Measurements from ENCODE around the gene TMEM100. TPM values are rescaled to one million over a fixed set of nuclear protein-coding genes. Genes with fewer than 3 reads are reported as not detected.

TMEM100 gene
- total RNA-seq, 3 donors from 2014 or later = 2.8 to 14.2 (median 7.5) TPM

DNA sequence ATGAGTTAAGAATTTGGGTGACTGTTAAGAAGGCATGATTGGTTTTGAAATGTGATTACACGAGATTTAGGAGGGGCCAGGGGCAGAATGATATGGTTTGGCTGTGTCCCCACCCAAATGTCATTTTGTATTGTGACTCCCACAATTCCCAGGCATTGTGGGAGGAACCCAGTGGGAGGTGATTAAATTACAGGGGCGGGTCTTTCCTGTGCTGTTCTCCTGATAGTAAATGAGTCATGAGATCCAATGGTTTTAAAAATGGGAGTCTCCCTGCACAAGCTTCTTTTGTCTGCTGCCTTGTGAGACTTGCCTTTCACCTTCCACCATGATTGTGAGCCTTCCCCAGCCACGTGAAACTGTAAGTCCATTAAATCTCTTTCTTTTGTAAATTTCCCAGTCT, 34.6 kb downstream of the TMEM100 start:
- H3K4me1 ChIP-seq (ENCODE audit: low read depth) = no peaks in the 10 kb centered on the region
- TF ChIP-seq, protein P1, sequence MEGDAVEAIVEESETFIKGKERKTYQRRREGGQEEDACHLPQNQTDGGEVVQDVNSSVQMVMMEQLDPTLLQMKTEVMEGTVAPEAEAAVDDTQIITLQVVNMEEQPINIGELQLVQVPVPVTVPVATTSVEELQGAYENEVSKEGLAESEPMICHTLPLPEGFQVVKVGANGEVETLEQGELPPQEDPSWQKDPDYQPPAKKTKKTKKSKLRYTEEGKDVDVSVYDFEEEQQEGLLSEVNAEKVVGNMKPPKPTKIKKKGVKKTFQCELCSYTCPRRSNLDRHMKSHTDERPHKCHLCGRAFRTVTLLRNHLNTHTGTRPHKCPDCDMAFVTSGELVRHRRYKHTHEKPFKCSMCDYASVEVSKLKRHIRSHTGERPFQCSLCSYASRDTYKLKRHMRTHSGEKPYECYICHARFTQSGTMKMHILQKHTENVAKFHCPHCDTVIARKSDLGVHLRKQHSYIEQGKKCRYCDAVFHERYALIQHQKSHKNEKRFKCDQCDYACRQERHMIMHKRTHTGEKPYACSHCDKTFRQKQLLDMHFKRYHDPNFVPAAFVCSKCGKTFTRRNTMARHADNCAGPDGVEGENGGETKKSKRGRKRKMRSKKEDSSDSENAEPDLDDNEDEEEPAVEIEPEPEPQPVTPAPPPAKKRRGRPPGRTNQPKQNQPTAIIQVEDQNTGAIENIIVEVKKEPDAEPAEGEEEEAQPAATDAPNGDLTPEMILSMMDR (IDR thresholded peaks at IDR 0.05) = no peak
- intact Hi-C loops (cut with DNase I, micrococcal nuclease) = no loop called here
- H3K36me3 ChIP-seq (ENCODE audit: low read depth) = no peaks in the 10 kb centered on the region
- no peak for ATAC-seq
- DNase-seq = no peak
- H3K9me3 ChIP-seq = no peaks in the 10 kb centered on the region
- H3K4me3 ChIP-seq = no peak overlapping the region

DNA sequence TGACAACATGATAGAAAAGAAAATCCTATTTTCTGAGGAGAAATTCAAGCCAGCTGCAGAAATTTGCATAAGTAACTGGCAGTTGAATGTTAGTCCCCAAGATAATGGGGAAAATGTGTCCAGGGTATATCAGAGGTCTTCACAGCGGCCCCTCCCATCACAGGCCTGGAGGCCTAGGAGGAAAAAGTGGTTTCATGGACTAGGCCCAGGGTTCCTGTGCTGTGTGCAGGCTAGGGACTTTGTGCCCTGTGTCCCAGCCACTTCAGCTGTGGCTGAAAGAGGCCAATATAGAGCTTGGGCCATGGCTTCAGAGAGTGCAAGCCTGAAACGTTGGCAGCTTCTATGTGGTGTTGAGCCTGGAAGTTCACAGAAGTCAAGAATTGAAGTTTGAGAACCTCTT, 35.6 kb downstream of the TMEM100 start:
- no peak overlapping the region for H3K4me3 ChIP-seq
- intact Hi-C loops (cut with DNase I, micrococcal nuclease) = no loop called here
- no peak for DNase-seq
- TF ChIP-seq, protein P1 (IDR thresholded peaks at IDR 0.05) = no peak
- H3K36me3 ChIP-seq (ENCODE audit: low read depth) = no peaks in the 10 kb centered on the region
- H3K9me3 ChIP-seq = no peaks in the 10 kb centered on the region
- no peaks in the 10 kb centered on the region for H3K4me1 ChIP-seq (ENCODE audit: low read depth)
- no peak for ATAC-seq

DNA sequence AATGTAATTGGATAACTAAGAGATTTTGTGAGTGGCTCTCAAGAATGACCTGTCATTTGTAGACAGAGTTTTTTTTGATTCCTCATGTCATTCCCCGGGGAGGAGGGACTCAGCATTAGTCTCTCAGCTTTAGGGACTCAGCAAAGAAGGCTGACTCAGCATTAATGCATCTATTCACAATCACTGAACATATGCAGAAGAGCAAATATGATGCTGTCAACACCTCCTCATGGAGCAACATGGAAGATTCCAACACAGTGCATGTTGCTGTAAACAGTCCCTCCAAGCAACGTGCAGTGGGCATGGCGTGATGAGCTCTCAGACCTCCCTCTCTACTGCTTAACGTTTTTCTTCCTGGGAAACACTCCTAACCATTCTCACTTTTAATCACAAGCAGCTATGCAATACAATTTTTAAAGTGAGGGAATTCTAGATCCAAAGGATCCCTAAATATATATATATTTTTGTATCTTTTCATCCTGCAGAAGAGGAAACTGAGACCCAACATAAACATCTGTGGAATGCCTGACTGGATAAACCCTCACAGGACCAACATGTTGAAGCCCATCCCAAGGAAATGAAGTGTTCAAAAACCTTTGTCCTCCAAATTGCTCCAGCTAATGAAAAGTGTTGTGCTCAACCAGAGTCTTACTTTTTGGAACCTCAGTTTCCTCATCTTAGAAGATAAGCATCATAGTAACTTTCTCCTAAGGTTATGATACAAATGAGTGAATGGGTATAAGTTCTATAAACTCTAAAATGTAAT, 38.9 kb downstream of the TMEM100 start:
- intact Hi-C loops (cut with DNase I, micrococcal nuclease) = no loop called here
- no peak overlapping the region for H3K4me3 ChIP-seq
- no peak for DNase-seq
- no peaks in the 10 kb centered on the region for H3K36me3 ChIP-seq (ENCODE audit: low read depth)
- no peaks in the 10 kb centered on the region for H3K4me1 ChIP-seq (ENCODE audit: low read depth)
- H3K9me3 ChIP-seq = no peaks in the 10 kb centered on the region
- TF ChIP-seq, protein P1 (IDR thresholded peaks at IDR 0.05) = no peak
- no peak for ATAC-seq

DNA sequence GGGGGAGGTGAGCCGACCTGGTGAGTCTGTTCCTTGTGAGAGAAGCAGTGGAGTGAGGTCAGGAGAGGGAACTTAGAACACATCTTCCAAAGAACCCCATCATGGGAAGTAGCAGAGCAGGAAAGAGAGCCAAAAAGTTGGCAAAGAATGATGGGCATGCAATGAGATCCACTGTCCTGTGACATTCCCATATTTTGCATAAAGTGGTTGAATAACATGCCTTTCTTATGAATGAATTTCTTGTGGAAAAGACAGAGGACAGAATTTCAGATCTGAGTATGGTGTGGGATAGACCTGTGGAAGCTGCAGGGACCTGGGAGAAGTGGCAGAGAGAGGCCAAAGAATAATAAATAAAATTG, 41.3 kb downstream of the TMEM100 start:
- Histone ChIP-seq H3K4me3 (no peak overlapping the region), H3K4me1 (ENCODE audit: low read depth) (no peaks in the 10 kb centered on the region), H3K36me3 (ENCODE audit: low read depth) (no peaks in the 10 kb centered on the region), H3K9me3 (no peaks in the 10 kb centered on the region)
- intact Hi-C loops (cut with DNase I, micrococcal nuclease) = no loop called here
- ATAC-seq = no peak
- no peak for DNase-seq
- TF ChIP-seq, protein P1 (IDR thresholded peaks at IDR 0.05) = no peak

DNA sequence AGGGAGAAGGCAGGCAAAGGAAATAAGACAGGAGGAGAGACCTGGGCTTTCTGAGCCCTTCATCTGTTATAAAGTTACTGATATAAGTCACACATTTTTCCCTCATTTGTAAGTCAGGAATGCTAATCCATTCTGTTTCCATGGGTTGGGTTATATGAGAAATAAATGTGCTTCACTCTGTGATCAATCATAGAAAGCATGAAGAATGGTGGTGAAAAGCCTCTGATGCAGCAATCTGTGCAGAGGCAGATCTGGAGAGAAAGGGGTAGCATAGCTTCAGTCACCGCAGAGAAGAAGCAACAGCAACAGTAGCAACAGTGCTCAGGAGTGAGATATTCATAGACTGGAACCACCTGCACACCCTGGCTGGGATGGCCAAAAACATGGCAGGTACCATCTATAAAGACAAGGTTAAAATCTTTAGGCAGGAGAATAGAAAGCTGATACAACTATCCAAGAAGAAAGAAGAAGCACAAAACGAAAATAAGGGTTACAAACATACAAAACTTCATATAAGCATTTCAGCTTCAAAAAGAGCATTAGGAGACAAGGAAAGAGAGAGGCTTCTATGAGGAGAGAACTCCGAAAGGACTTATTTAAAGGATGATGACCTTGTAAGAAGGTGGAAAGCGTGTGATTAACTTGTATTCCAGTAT, 41.9 kb downstream of the TMEM100 start:
- TF ChIP-seq, protein P1 (IDR thresholded peaks at IDR 0.05) = no peak
- Histone ChIP-seq H3K4me3 (no peak overlapping the region), H3K36me3 (ENCODE audit: low read depth) (no peaks in the 10 kb centered on the region), H3K4me1 (ENCODE audit: low read depth) (no peaks in the 10 kb centered on the region), H3K9me3 (no peaks in the 10 kb centered on the region)
- intact Hi-C loops (cut with DNase I, micrococcal nuclease) = no loop called here
- ATAC-seq = no peak
- DNase-seq = no peak
